NCI-H345 (cell line): ENCODE measurements around the gene CRYAA.
"Not testable (repeated sequence)": the region's sequence is repeated elsewhere in the genome, so short reads cannot be mapped to it uniquely, and the experiment has no call there.

Experiments used
- DNase-seq: peaks from one replicate; lab custom pipeline; 2025; lab: John Stamatoyannopoulos, UW

CRYAA gene

GRCh38 chr21:43168708-43169107 is at the start of gene CRYAA:
TSS of gene CRYAA (plus strand) at chr21:43169008. CDS start at chr21:43169100, 92 bp downstream.
- DNase-seq: not testable (repeated sequence)

- not testable (repeated sequence) for DNase-seq
These were observed 38.7 kb upstream of the CRYAA start for GRCh38 chr21:43130094-43130493.

GRCh38 chr21:43134520-43134919 is 34.3 kb upstream of the CRYAA start:
- not testable (repeated sequence) for DNase-seq

- DNase-seq: not testable (repeated sequence)
These were observed 29.9 kb upstream of the CRYAA start for GRCh38 chr21:43138944-43139343.

- not testable (repeated sequence) for DNase-seq
These were observed 27.4 kb upstream of the CRYAA start for GRCh38 chr21:43141407-43141806.

GRCh38 chr21:43146637-43147036 is 22.2 kb upstream of the CRYAA start:
- DNase-seq: not testable (repeated sequence)

GRCh38 chr21:43147999-43148398 is 20.8 kb upstream of the CRYAA start:
- not testable (repeated sequence) for DNase-seq

- not testable (repeated sequence) for DNase-seq
These were observed 19.5 kb upstream of the CRYAA start for GRCh38 chr21:43149344-43149743.

- DNase-seq: not testable (repeated sequence)
These were observed 15.2 kb upstream of the CRYAA start for GRCh38 chr21:43153601-43154000.

- not testable (repeated sequence) for DNase-seq
These were observed 9.3 kb upstream of the CRYAA start for GRCh38 chr21:43159279-43160175.

- DNase-seq: not testable (repeated sequence)
These were observed 6.7 kb upstream of the CRYAA start for GRCh38 chr21:43161826-43162707.

GRCh38 chr21:43162708-43163205 is 6.1 kb upstream of the CRYAA start:
- not testable (repeated sequence) for DNase-seq

GRCh38 chr21:43164823-43165222 is 4.0 kb upstream of the CRYAA start:
- not testable (repeated sequence) for DNase-seq

- DNase-seq: not testable (repeated sequence)
These were observed 3.1 kb upstream of the CRYAA start for GRCh38 chr21:43165734-43166133.

- not testable (repeated sequence) for DNase-seq
These were observed 550 bp downstream of the CRYAA start for GRCh38 chr21:43169230-43169886.

- DNase-seq: not testable (repeated sequence)
These were observed 1.1 kb downstream of the CRYAA start for GRCh38 chr21:43169891-43170290.

- DNase-seq: not testable (repeated sequence)
These were observed 4.0 kb downstream of the CRYAA start for GRCh38 chr21:43172812-43173211.

GRCh38 chr21:43173438-43173837 is 4.6 kb downstream of the CRYAA start:
- not testable (repeated sequence) for DNase-seq

- not testable (repeated sequence) for DNase-seq
These were observed 5.1 kb downstream of the CRYAA start for GRCh38 chr21:43173930-43174329.

GRCh38 chr21:43174998-43175397 is 6.2 kb downstream of the CRYAA start:
- not testable (repeated sequence) for DNase-seq

GRCh38 chr21:43176621-43177020 is 7.8 kb downstream of the CRYAA start:
- DNase-seq: not testable (repeated sequence)
